Measurements from ENCODE around the gene DHRS1.

Gene DHRS1

DNA sequence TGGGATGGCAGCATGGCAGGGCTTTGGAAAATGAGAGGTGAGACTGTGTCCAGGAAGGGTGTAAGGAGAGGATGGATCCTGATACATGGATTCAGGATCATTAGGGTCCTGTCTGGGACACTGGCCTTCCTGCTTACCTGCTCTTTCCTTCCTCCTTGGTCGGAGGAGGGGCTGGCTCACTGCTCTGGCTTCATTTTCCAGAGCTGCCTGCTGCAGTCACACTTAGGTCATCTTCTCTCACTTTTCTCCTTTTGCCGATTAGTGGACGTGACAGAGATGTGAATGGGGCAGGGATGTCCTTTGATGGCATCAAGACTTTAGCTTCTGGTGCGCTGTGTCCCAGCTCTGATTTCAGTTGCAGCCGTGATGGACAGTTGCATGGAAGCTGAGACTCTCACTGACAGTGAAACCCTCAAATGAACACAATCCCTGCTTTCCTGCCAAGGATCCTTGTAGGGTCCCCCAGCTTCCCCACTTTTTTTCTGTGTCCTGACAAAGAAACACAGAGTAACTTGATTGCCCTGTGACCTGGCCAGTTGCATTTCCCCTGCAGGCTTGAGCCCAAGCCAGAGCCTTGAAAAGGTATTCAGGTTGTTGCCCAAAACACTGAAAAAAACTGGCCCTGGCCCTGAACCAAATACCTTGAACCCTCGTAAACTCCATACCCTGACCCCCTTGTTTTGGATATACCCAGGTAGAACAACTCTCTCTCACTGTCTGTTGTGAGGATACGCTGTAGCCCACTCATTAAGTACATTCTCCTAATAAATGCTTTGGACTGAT, 9.0 kb upstream of the DHRS1 start:
- no peak for DNase-seq

DNA sequence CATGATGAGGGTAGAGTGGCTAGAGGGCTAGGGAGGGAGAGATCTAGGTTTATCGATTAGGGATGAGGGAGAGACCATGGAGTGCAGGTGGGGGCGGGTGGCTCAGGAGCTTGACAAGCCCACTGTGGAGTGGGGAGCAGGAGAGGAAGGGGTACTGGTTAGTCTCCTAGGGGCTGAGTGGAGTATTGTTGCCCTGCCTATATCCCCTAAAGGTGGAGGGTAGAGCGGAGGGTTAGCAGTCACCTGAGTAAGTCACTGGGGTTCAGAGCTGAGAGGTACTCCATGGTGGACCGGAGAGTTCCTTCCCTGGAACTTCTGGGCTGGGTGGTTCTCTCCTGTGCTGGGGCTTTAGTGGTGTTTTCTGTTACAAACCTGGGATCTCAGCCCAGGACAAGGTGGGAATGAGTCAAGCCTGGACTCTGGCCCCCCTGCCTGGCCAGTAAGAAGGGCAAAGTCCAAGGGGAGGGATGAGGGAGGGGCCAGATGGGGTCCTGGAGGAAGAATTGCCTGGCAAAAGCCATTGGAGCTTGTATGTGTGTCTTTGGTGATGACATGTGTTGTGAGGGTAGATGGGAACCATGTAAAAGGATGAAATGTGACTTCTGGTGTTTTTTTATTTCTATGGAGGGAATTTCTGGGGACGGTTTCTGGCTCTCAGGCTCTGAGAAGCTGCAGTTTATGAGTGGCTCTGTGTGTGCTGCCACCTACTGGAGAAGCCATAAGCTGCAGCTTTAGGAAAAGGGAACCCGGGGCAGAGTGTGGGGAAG, 8.2 kb upstream of the DHRS1 start, which contains the start of gene CIDEB:
Gene CIDEB, minus strand, starts transcription at position 403 of the 767 bp plus-strand sequence. Its CDS starts 119 bp downstream, at position 284.
- DNase-seq = no peak

- no peak for DNase-seq
Measured at GRCh38 chr14:24307156-24307574, 7.6 kb upstream of the DHRS1 start.

DNA sequence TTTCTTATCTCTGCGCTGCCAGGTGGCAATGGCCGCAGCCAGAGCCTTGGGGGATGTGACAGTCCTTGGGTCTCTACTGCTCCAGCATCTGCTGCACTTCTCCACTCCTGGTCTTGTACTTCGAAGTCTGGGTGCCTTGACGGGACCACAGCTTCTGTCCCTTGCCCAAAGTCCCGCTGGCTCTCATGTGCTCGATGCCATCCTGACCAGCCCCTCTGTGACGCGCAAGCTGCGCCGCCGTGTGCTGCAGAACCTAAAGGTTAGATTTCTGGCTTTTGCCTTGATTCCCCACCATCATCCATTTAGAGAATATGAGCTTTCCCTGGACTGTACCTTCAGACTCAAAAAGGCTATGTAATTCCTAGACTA, 4.4 kb upstream of the DHRS1 start:
- no peak for DNase-seq

GRCh38 chr14:24300326-24300980, 873 bp upstream of the DHRS1 start:
- no peak for DNase-seq

- no peak for DNase-seq
Measured at GRCh38 chr14:24298892-24299254, 707 bp downstream of the DHRS1 start.

DNA sequence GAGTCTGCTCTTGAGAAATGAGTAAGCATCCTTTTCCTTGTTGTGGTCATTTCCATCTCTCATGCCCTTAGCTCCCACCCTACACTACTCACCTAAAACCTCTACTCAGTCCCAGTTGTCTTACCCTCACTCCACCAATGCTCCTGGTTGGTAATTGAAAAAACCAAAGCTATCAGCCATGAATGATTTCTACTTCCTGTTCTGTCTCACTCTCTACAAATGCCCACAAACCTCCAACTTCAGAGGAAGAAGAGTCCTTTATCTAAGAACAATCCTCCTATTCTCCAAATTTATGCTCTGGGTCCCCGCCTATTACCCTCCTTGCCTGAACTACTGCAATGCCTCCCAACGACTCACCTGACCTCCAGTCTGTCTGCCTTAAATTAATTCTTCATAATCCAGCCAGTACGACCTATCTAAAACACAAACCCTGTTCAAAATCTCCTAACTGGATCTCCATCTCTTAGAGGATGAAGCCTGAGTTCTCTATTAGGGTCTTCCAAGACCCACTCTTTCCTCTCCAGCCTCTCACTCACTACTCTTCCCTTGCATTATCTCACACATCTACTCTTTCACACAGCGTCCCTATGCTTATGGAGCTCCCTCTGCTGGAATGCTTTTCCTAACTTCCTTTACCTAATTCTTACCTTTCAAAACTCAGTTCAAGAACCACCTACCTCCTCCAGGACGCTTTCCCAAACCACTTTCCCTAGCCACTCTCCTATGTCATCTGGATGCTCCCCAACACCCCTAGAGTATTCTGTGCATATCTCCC, 2.2 kb downstream of the DHRS1 start:
- DNase-seq = no peak

DNA sequence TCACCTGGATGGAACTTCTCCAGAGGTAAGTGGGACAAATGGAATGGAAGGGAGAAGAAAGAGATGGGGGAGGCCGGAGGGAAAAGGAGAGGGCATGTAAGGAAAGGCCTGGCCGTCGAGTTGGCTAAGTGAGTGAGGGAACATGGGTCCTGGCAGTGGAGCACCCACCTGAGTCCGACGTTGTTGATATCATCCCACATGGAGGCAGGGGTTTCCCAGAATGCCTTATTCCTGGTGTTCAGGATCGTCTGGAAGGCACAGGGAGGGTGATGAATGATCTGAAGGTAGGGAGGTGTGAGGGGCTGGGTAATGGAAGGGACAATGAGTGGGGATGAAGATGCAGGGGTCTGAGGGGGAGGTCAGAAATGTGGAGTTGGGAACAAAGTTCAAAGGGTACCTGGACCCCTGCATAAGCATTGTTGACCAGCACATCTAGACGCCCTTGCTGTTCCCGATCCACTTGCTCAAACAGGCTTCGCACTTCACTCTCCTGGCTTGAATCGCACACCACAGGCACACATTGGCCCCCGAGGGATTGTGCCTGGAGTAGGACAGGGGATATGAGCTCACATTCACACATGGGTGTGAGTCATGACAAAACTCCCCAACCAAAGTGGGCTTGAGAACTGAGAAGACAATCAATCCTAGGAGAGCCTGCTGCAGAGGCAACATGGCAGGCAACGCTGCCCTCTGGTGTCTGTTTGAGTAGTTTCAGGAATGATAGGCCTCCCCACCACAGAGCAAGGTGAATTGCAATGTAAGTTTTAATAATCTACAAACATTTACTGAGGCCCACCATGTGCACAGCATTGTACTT, 3.0 kb downstream of the DHRS1 start:
- DNase-seq = no peak

GRCh38 chr14:24293525-24293924, 6.1 kb downstream of the DHRS1 start:
- DNase-seq = no peak

DNA sequence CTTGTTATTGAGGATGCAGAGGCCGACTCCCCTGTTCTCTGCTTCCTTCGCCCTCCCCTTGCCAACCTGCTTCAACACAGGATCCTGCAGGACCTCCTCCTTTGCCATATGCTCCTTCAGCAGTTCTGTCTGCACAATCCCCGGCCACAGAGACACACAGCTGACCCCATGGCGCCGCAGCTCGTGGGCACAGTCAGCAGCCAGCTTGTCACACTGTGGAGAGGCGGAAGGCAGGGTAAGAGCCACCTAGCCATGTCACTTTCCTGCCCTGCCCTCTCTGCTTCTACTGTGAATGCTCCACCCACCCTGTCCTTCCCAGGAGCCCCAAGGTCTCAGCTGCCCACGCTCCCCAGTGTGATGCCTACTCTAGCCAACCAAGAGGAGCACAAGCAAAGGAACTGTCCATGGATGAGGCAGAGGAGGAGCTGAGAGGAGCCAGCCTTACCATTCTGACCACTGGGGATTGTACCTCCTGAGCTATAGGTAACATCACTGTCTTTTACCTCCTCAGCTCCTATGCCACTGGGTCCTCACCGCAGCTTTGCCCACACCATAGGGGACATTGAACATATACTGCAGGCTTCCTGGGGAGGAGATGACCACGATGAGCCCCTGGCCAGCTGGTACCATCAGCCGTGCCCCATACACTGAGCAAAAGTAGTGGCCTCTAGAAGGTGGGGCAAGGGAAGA, 7.3 kb downstream of the DHRS1 start:
- no peak for DNase-seq

GRCh38 chr14:24291446-24292117, 8.0 kb downstream of the DHRS1 start:
- DNase-seq = no peak

DNA sequence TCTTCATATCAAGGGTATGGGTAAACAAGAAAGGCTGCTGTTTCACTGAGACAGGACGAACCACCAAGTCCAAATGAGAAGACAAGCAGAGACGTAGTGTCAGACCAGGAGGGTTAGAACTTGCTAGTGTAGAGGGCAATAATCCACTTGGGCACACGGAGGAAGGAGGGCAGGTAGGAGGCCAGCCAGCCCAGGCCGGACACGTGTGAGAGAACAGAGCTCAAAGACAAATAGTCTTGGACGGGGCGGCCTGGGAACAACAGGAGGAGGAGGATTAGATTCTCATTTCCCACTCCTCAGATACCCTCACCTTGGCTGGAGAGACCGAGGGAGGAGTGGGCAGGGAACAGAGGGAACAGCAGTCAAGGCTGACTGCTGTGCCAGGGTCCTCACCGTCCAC, 8.8 kb downstream of the DHRS1 start:
- no peak for DNase-seq

DNA sequence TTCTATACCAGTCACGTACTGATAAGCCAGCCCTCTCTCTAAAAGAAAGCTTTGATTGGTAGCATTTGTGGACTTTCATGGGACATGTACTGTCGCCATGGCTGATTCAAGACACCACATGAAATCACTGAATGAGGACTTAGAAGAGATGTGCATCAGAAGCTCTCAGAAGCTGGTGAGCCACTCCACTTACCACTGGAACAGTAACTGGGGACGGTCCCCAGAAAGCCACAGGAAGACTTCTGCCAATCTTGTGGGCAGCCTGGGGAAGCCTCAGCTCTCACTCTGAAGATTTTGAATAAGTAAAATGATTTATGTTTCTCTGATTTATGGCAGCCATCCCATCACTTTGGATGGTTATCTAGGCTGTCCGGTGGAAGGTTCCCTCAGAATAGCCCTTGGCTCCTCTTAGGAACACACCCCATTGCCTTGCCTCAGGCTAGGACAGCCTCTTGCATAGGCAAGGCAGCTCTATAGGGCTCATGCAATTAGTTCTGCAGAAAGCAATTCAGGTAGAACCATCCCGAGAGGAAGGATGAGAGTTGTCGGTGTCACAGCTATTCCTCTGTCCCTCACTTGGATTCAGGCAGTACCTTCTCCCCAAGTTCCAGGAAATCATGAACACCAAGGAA, 9.8 kb downstream of the DHRS1 start:
- no peak for DNase-seq

DNA sequence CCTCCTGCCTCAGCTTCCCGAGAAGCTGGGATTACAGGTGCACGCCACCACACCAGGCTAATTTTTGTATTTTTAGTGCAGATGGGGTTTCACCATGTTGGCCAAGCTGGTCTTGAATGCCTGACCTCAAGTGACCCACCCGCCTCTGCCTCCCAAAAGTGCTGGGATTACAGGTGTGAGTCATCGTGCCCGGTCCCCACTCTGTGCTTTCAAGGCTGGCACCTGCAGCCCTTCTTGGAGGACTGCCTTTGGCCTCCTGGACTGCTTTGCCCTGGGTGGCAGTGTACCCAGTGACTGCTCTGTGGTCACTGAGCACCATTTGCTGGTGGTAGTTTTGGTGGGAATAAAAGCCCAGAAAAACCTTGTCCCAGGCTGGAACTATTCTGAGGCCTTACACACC, 12.6 kb downstream of the DHRS1 start:
- DNase-seq = no peak

DNA sequence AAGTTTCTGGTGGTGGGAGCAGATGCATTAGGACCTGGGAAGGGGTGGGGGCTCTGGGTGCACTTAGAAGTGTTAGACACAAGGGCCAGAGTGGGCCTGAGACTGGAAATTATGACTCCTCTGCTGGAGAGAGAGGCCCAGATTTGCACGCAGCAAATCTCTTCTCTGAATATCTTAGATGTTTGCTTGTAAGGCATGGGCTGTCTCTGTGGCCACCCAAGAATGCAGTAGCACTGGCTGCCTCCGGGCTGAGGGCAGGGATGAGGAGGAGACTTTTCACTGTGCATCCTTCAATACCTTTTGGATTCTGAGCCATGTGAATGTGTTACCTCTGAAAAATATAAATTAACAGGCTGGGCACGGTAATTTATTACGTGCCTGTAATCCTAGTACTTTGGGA, 14.2 kb downstream of the DHRS1 start:
- DNase-seq = no peak

DNA sequence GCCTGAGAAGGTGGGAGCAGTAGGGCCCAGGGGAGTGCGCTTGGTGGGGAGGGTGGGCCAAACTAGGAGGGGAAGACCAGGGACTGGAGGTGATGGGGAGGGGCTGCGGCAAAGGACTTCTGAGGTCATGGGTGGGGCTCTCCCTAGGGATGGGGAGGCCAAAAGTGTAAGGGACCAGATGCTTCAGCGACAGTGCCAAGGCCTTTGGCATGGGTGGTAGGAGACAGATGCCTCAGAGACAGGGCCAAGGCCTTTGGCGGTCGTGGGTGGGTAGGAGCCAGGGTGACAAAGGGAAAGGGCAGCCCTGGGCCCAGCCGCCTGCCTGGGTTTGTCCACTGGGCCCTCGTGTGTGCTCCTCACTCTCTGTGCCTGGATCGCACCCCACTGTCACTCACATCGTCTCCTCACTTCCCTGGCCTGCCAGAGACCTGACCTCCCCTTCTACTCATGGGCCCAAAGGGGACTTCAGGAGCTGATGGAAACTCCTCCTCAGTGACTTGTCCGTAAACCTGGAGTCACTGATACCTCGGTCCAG, 15.0 kb downstream of the DHRS1 start:
- DNase-seq = no peak

DNA sequence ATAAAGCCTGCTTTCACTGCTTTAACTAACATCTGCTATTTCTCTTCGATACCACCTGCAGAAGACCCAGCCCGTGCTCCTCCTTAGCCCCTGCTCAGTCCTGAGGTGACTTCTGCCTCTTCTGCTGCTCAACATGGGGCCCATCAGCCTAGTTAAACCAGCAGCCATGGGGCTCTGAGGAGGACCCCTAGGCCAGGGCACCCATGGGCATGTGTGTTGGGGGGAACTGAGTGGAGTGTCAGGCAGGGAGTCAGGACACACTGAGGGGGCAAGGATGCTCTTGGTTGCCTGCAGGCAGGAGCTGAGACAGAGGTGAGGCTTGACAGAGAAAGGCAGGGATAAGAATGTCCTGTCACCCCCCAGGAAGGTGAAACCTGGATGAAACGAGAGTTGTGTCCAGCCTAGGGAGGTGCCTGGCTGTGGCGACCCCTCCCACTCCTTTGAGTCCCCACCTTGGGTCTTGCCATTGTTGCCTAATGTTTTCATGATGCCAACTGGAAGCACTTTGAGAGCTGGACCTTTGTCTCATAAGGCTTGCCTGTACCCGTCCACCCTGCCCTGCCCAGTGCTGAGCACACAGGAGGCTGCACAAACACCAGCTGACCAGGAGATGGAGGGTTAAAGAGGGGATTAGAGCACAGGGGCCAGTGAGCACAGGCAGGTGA, 15.7 kb downstream of the DHRS1 start:
- DNase-seq = no peak

- DNase-seq = no peak
Measured at GRCh38 chr14:24282736-24283135, 16.8 kb downstream of the DHRS1 start.

DNA sequence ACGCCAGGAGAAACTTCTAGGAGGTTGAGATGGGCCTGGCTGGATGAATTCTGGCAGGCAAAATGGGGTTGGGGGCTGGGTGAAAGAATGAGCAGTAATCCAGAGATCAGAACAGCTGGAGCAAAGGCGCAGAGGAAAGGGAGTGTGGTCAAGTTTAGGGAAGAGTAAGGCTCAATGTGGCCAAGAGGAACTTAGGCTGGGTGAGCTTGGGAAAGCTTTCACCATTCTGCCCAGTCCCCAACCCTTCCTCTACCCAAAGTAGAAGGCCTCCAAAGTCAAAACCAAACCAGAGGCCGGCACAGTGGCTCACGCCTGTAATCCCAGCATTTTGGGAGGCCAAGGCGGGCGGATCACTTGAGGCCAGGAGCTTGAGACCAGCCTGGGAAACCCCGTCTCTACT, 17.9 kb downstream of the DHRS1 start:
- no peak for DNase-seq
